Activated CD8-positive, alpha-beta T cell treated with anti-CD3 and anti-CD28 coated beads for 36 hours (primary cell): ENCODE measurements around the gene DPH7. TPM values are rescaled to one million over a fixed set of nuclear protein-coding genes. Genes with fewer than 3 reads are reported as not detected.
"Not testable (repeated sequence)": the region's sequence is repeated elsewhere in the genome, so short reads cannot be mapped to it uniquely, and the experiment has no call there.

ENCODE experiments used
- ATAC-seq: fragments of 200-7000 bp; cut with Tn5 transposase; one replicate; pipeline ENCODE4 v1.10.0; 2021; ENCODE audit warnings: mild to moderate bottlenecking, moderate library complexity
- CTCF ChIA-PET: fragments of 350-600 bp; sonication (Branson Sonifier 250); formaldehyde crosslinking; loops from one replicate; lab custom pipeline; 2021; ENCODE audit warnings: antibody characterized with exemption; lab: Charles Lee
- POLR2A ChIA-PET: fragments of 350-600 bp; sonication (Branson Sonifier 250); formaldehyde crosslinking; loops from one replicate; lab custom pipeline; 2021; ENCODE audit warnings: antibody characterized with exemption; lab: Charles Lee
- DNase-seq: peaks from one replicate; pipeline ENCODE4 v3.0.0-alpha.2; 2020
- H3K27ac Mint-ChIP-seq: one replicate; pipeline ENCODE4 v1.8.0; 2021; ENCODE audit warnings: mild to moderate bottlenecking, mixed read lengths
- H3K27me3 Mint-ChIP-seq: one replicate; pipeline ENCODE4 v1.8.0; 2021; ENCODE audit warnings: mixed read lengths
- H3K36me3 Mint-ChIP-seq: one replicate; pipeline ENCODE4 v1.8.0; 2021; ENCODE audit warnings: low read depth, mixed read lengths
- H3K4me1 Mint-ChIP-seq: one replicate; pipeline ENCODE4 v1.8.0; 2021; ENCODE audit warnings: low read depth, mixed read lengths
- H3K4me3 Mint-ChIP-seq: one replicate; pipeline ENCODE4 v1.8.0; 2021; ENCODE audit warnings: mild to moderate bottlenecking, moderate library complexity, mixed read lengths
- H3K9me3 Mint-ChIP-seq: one replicate; pipeline ENCODE4 v1.8.0; 2021; ENCODE audit warnings: mixed read lengths
- intact Hi-C: fragments of 100-400 bp; cut with micrococcal nuclease; formaldehyde crosslinking; loops from one replicate; pipeline ENCODE4 v1.10.0; 2022
- total RNA-seq, 2 experiments: library from RNA; stranded (reverse); gene quantifications; one replicate each; pipeline ENCODE4 v1.2.3, GENCODE V29; 2021
- TF ChIP-seq, protein P1 (sequence below): fragments of 200-600 bp; IDR thresholded peaks from one replicate; pipeline ENCODE4 v1.8.0; 2022; ENCODE audit warnings: antibody characterized with exemption, mild to moderate bottlenecking

DPH7 gene
- total RNA-seq, 2 experiments from 2014 or later: 33.7 to 35.0 TPM

DNA sequence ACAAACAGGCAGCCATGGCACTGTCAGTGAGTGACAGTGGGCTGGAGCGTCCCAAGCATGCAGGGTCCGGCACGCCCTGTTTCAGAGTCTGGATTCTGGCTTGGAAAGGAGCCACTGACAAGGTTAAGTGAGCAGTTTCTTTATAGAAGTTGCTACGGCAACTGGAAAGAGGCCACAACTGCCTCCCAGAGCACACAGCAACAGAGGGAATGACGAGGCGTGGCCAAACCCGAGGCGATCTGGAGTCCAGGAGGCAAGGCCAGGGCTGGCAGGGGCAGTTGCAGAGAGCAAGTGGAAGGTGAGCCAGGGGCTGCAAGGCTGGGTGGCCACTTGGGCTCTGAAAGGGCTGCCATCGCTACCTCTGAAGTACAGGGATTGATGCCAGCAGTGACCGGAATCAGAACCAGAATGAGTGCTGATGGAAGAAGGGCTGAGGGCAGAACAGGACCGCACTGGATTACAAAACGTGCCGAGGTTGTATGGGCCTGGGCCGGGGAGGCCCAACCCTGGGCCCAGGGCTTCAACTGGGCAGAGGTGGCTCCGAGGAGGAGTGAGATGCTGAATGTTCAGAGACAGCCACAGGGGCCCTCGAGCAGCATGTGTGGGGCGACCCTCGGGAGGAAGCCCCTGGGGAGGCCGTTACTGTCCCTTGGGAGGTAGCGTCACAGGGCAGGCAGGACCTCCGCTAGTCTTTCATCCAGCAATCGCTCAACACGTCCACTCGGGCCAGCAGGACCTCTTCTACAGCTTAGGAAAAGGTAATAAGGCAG lies 22.5 kb downstream of the DPH7 start:
- no peak overlapping the region for H3K27ac Mint-ChIP-seq
- no peaks in the 10 kb centered on the region for H3K9me3 Mint-ChIP-seq
- H3K36me3 Mint-ChIP-seq: peaks cover 26% of the 10 kb centered on the region
- peaks cover 7% of the 10 kb centered on the region for H3K4me1 Mint-ChIP-seq
- DNase-seq (no peak), ATAC-seq (no peak)
- H3K4me3 Mint-ChIP-seq: no peak overlapping the region
- TF ChIP-seq, protein P1, sequence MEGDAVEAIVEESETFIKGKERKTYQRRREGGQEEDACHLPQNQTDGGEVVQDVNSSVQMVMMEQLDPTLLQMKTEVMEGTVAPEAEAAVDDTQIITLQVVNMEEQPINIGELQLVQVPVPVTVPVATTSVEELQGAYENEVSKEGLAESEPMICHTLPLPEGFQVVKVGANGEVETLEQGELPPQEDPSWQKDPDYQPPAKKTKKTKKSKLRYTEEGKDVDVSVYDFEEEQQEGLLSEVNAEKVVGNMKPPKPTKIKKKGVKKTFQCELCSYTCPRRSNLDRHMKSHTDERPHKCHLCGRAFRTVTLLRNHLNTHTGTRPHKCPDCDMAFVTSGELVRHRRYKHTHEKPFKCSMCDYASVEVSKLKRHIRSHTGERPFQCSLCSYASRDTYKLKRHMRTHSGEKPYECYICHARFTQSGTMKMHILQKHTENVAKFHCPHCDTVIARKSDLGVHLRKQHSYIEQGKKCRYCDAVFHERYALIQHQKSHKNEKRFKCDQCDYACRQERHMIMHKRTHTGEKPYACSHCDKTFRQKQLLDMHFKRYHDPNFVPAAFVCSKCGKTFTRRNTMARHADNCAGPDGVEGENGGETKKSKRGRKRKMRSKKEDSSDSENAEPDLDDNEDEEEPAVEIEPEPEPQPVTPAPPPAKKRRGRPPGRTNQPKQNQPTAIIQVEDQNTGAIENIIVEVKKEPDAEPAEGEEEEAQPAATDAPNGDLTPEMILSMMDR: no peak
- ChIA-PET POLR2A (no interaction called here), CTCF (no interaction called here)
- H3K27me3 Mint-ChIP-seq: no peaks in the 10 kb centered on the region
- intact Hi-C loops: no loop called here

DNA sequence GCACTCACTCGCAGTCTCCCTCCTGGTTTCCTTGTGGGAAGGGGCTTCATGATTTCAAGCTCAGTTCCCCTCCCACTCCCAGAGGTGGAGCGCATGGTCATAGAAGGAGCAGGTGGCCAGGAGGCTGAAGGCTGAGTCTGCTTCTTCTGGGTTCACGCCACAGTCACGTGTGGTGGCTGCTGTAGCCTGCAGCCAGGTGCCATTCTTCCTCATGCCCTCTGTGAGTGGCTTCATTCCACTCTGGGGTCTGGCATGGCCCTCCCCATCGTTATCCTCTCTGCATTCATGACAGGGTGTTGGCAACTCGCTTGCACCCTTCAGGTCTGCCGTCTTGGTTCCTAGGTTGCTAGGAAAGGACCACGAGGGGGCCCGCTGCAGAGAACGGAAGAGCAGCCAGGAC lies 23.5 kb downstream of the DPH7 start:
- Mint-ChIP-seq H3K27me3 (no peaks in the 10 kb centered on the region), H3K4me3 (no peak overlapping the region), H3K4me1 (peaks cover 9% of the 10 kb centered on the region), H3K9me3 (no peaks in the 10 kb centered on the region), H3K27ac (no peak overlapping the region), H3K36me3 (peaks cover 25% of the 10 kb centered on the region)
- ChIA-PET CTCF (no interaction called here), POLR2A (no interaction called here)
- ATAC-seq: no peak
- DNase-seq: no peak
- intact Hi-C loops: no loop called here
- TF ChIP-seq, protein P1: no peak

DNA sequence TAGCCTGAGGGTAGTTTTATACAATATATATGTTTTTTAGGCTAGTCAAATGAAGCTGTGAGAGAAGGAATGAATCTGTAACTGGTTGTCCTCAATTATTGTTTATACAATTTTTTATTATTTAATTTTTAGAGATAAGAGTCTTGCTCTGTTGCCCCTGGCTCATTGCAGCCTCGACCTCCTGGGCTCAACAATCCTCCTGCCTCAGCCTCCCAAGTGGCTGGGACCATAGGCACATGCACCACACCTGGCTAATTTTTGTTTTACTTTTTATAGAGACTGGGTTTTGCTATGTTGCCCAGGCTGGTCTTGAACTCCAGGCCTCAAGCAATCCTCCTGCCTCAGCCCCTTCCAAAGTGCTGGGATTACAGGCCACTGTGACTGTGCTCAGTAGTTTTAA lies 24.4 kb downstream of the DPH7 start:
- H3K4me1 Mint-ChIP-seq: peaks cover 14% of the 10 kb centered on the region
- intact Hi-C loops: no loop called here
- TF ChIP-seq, protein P1: no peak
- ChIA-PET POLR2A (no interaction called here), CTCF (no interaction called here)
- peaks cover 18% of the 10 kb centered on the region for H3K36me3 Mint-ChIP-seq
- no peak for ATAC-seq
- H3K27ac Mint-ChIP-seq: peak overlapping the region; percentile 24
- H3K4me3 Mint-ChIP-seq: no peak overlapping the region
- DNase-seq: no peak
- H3K27me3 Mint-ChIP-seq: no peaks in the 10 kb centered on the region
- no peaks in the 10 kb centered on the region for H3K9me3 Mint-ChIP-seq

DNA sequence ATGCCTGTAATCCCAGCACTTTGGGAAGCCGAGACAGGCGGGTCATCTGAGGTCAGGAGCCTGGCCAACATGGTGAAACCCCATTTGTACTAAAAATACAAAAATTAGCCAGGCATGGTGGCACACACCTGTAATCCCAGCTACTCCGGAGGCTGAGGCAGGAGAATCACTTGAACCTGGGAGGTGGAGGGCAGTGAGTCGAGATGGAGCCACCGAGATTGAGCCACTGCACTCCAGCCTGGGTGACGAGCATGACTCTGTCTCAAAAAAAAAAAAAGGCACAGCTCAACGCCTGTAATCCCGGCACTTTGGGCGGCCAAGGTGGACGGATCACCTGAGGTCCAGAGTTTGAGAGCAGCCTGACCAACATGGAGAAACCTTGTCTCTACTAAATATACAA lies 25.1 kb downstream of the DPH7 start:
- POLR2A ChIA-PET, H3K9me3 Mint-ChIP-seq, intact Hi-C loops, H3K27ac Mint-ChIP-seq, ATAC-seq, H3K27me3 Mint-ChIP-seq, DNase-seq: not testable (repeated sequence)
- H3K4me3 Mint-ChIP-seq: peak overlapping the region; percentile 16
- CTCF ChIA-PET: interaction anchor here (0.9 to 2.8 kb wide), 2 partner anchors 26 to 29 kb away, joined by 3 to 11 read pairs; partner anchors contain the start of gene DPH7
- H3K4me1 Mint-ChIP-seq: peaks cover 14% of the 10 kb centered on the region
- H3K36me3 Mint-ChIP-seq: peaks cover 18% of the 10 kb centered on the region

- intact Hi-C loops: no loop called here
- ATAC-seq (peak; percentile 3), DNase-seq (peak; percentile 31)
- TF ChIP-seq, protein P1: no peak
- Mint-ChIP-seq H3K27ac (peak overlapping the region; percentile 47), H3K27me3 (no peaks in the 10 kb centered on the region), H3K4me3 (peak overlapping the region; percentile 77), H3K9me3 (no peaks in the 10 kb centered on the region), H3K36me3 (peaks cover 16% of the 10 kb centered on the region), H3K4me1 (peaks cover 14% of the 10 kb centered on the region)
- ChIA-PET CTCF (interaction anchor here (0.7 to 2.8 kb wide), 8 partner anchors 11 to 255 kb away, joined by 3 to 11 read pairs (median 4); partner anchors contain the start of genes DPH7, EXD3 and NOXA1), POLR2A (interaction anchor here (0.6 to 1.4 kb wide), 4 partner anchors 27 to 251 kb away, joined by 3 to 4 read pairs (median 3); partner anchors contain the start of genes EXD3 and NOXA1)
Observed at GRCh38 chr9:137552022-137552768, 26.5 kb downstream of the DPH7 start.
